ENCODE measurements around the gene CACNA1D. TPM values are rescaled to one million over a fixed set of nuclear protein-coding genes. Genes with fewer than 3 reads are reported as not detected.

The CACNA1D gene
- total and polyA plus RNA-seq, 2 donors (not counting 1 experiment from before 2014, with no cell fraction given), result 0.17 to 0.37 TPM

DNA sequence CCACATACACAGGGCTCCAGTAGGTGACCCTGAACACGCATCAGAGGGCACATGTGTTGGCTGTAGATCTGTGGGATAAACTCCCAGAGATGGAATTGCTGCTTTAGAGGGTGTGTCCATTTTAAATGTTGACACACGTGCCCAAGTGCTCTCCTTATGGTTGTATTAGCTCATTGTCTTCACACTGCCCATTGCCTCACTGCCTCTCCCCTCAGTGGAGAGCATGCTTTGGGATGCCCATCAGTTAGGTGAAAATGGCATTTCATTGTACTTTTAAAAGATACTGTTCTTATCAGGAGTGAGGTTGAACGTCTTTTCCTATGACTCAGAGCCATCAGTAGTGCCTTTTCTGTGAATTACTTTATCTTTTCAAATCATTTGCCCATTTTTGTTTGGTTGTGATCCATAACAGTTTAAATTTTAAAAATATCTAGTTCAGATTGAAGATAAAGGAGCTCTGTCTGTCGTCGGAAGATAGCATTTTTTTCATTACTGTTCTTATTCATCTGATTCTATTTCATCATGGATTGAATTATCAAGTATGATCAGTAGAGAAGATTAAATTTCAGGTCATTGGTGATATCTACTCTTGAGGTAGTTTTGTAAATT lies 231.1 kb downstream of the CACNA1D start:
- Histone ChIP-seq H3K27me3 (ENCODE audit: control insufficient read depth, insufficient read depth, low read length) (no peaks in the 10 kb centered on the region), H2AFZ (ENCODE audit: low read length) (no peak overlapping the region), H3K4me1 (ENCODE audit: control insufficient read depth, extremely low read depth, insufficient read depth, low read length) (no peaks in the 10 kb centered on the region), H3K4me2 (ENCODE audit: extremely low read depth, insufficient read depth, low read length) (no peak overlapping the region), H3K36me3 (ENCODE audit: control insufficient read depth, insufficient read depth, low read length) (no peaks in the 10 kb centered on the region), H3K79me2 (ENCODE audit: control insufficient read depth, insufficient read depth, low read length) (no peaks in the 10 kb centered on the region), H3K27ac (ENCODE audit: insufficient read depth, low read length) (no peak overlapping the region), H3K4me3 (replicated peaks in 1 of 4; ENCODE audit: control extremely low read depth in 1 of 4, insufficient read depth in 1 of 4, low read depth in 3 of 4, low read length in 4 of 4) (no peak overlapping the region), H4K20me1 (ENCODE audit: control insufficient read depth, extremely low read depth, insufficient read depth, low read length) (no peaks in the 10 kb centered on the region), H3K9me3 (ENCODE audit: control insufficient read depth, insufficient read depth, low read depth, low read length) (no peaks in the 10 kb centered on the region), H3K9ac (ENCODE audit: insufficient read depth, low read length) (no peak overlapping the region)
- no peak for TF ChIP-seq EZH2 (IDR thresholded peaks at IDR 0.05; ENCODE audit: low read length, missing control alignments)
- TF ChIP-seq CTCF (conservative IDR thresholded peaks at IDR 0.05 in 1 of 2, IDR thresholded peaks at IDR 0.05 in 1 of 2; ENCODE audit: low read depth in 1 of 2, low read length in 2 of 2), result no peak
- DNase-seq (ENCODE audit: low read depth in 2 of 2), result no peak

- TF ChIP-seq EZH2 (IDR thresholded peaks at IDR 0.05; ENCODE audit: low read length, missing control alignments) (no peak), CTCF (conservative IDR thresholded peaks at IDR 0.05 in 1 of 2, IDR thresholded peaks at IDR 0.05 in 1 of 2; ENCODE audit: low read depth in 1 of 2, low read length in 2 of 2) (no peak)
- no peaks in the 10 kb centered on the region for H3K27me3 ChIP-seq (ENCODE audit: control insufficient read depth, insufficient read depth, low read length)
These were observed 232.2 kb downstream of the CACNA1D start for GRCh38 chr3:53726643-53727042.

GRCh38 chr3:53728606-53729005 lies 234.2 kb downstream of the CACNA1D start:
- Histone ChIP-seq H3K4me2 (ENCODE audit: extremely low read depth, insufficient read depth, low read length) (no peak overlapping the region), H3K27me3 (ENCODE audit: control insufficient read depth, insufficient read depth, low read length) (no peaks in the 10 kb centered on the region), H3K9ac (ENCODE audit: insufficient read depth, low read length) (no peak overlapping the region), H2AFZ (ENCODE audit: low read length) (no peak overlapping the region), H4K20me1 (ENCODE audit: control insufficient read depth, extremely low read depth, insufficient read depth, low read length) (no peaks in the 10 kb centered on the region), H3K36me3 (ENCODE audit: control insufficient read depth, insufficient read depth, low read length) (no peaks in the 10 kb centered on the region), H3K27ac (ENCODE audit: insufficient read depth, low read length) (no peak overlapping the region), H3K9me3 (ENCODE audit: control insufficient read depth, insufficient read depth, low read depth, low read length) (no peaks in the 10 kb centered on the region), H3K4me3 (replicated peaks in 1 of 4; ENCODE audit: control extremely low read depth in 1 of 4, insufficient read depth in 1 of 4, low read depth in 3 of 4, low read length in 4 of 4) (no peak overlapping the region), H3K4me1 (ENCODE audit: control insufficient read depth, extremely low read depth, insufficient read depth, low read length) (no peaks in the 10 kb centered on the region), H3K79me2 (ENCODE audit: control insufficient read depth, insufficient read depth, low read length) (no peaks in the 10 kb centered on the region)
- DNase-seq (ENCODE audit: low read depth in 2 of 2), result no peak
- no peak for TF ChIP-seq EZH2 (IDR thresholded peaks at IDR 0.05; ENCODE audit: low read length, missing control alignments)
- no peak for TF ChIP-seq CTCF (conservative IDR thresholded peaks at IDR 0.05 in 1 of 2, IDR thresholded peaks at IDR 0.05 in 1 of 2; ENCODE audit: low read depth in 1 of 2, low read length in 2 of 2)

More at GRCh38 chr3:53726643-53727042, 232.2 kb downstream of the CACNA1D start:
- Histone ChIP-seq H3K36me3 (ENCODE audit: control insufficient read depth, insufficient read depth, low read length) (no peaks in the 10 kb centered on the region), H3K4me1 (ENCODE audit: control insufficient read depth, extremely low read depth, insufficient read depth, low read length) (no peaks in the 10 kb centered on the region), H3K79me2 (ENCODE audit: control insufficient read depth, insufficient read depth, low read length) (no peaks in the 10 kb centered on the region), H3K9me3 (ENCODE audit: control insufficient read depth, insufficient read depth, low read depth, low read length) (no peaks in the 10 kb centered on the region), H2AFZ (ENCODE audit: low read length) (no peak overlapping the region), H3K4me3 (replicated peaks in 1 of 4; ENCODE audit: control extremely low read depth in 1 of 4, insufficient read depth in 1 of 4, low read depth in 3 of 4, low read length in 4 of 4) (no peak overlapping the region), H4K20me1 (ENCODE audit: control insufficient read depth, extremely low read depth, insufficient read depth, low read length) (no peaks in the 10 kb centered on the region), H3K9ac (ENCODE audit: insufficient read depth, low read length) (no peak overlapping the region), H3K27ac (ENCODE audit: insufficient read depth, low read length) (no peak overlapping the region), H3K4me2 (ENCODE audit: extremely low read depth, insufficient read depth, low read length) (no peak overlapping the region)
- DNase-seq (ENCODE audit: low read depth in 2 of 2), result no peak
